ENCODE measurements around the gene AKAIN1. TPM values are rescaled to one million over a fixed set of nuclear protein-coding genes. Genes with fewer than 3 reads are reported as not detected.

Gene AKAIN1
- total RNA-seq, 1 donor, result not detected

DNA sequence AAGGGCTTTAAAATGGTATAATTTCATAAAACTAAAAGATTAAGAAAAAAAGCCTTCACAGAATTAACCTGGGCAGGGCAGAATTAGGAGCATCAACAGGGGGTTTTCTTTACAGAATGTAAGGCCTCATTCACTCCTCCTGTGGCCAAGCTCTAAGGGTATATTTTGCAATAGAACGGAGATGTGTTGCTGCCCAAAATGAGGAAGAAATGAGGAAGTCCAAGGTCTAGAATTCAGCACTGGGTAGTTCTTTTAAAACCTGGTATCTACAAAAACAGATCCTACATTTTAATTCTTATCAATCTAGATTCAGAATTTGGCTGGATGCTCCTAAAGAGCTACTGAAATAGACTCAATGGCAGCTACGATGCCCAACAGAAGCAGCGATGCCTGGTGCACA is 101.8 kb downstream of the AKAIN1 start:
- Histone ChIP-seq H3K9me3 (ENCODE audit: low read depth, low read length) (no peaks in the 10 kb centered on the region), H3K27ac (ENCODE audit: low read depth, low read length) (no peak overlapping the region), H3K79me2 (ENCODE audit: insufficient read depth, low read length) (no peaks in the 10 kb centered on the region), H4K20me1 (ENCODE audit: insufficient read depth, low read length) (no peaks in the 10 kb centered on the region), H2AFZ (ENCODE audit: low read length) (no peak overlapping the region), H3K36me3 (ENCODE audit: insufficient read depth, low read length) (no peaks in the 10 kb centered on the region), H3K4me2 (ENCODE audit: insufficient read depth, low read length) (no peak overlapping the region), H3K27me3 (ENCODE audit: insufficient read depth, low read length) (no peaks in the 10 kb centered on the region), H3K4me1 (ENCODE audit: insufficient read depth, low read length) (no peaks in the 10 kb centered on the region), H3K4me3 (ENCODE audit: insufficient read depth, low read length) (no peak overlapping the region)
- TF ChIP-seq, protein P1, sequence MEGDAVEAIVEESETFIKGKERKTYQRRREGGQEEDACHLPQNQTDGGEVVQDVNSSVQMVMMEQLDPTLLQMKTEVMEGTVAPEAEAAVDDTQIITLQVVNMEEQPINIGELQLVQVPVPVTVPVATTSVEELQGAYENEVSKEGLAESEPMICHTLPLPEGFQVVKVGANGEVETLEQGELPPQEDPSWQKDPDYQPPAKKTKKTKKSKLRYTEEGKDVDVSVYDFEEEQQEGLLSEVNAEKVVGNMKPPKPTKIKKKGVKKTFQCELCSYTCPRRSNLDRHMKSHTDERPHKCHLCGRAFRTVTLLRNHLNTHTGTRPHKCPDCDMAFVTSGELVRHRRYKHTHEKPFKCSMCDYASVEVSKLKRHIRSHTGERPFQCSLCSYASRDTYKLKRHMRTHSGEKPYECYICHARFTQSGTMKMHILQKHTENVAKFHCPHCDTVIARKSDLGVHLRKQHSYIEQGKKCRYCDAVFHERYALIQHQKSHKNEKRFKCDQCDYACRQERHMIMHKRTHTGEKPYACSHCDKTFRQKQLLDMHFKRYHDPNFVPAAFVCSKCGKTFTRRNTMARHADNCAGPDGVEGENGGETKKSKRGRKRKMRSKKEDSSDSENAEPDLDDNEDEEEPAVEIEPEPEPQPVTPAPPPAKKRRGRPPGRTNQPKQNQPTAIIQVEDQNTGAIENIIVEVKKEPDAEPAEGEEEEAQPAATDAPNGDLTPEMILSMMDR (IDR thresholded peaks at IDR 0.05; ENCODE audit: extremely low read depth, low read depth, low read length), result no peak
- DNase-seq (ENCODE audit: insufficient read length, low spot score, missing footprints), result no peak

DNA sequence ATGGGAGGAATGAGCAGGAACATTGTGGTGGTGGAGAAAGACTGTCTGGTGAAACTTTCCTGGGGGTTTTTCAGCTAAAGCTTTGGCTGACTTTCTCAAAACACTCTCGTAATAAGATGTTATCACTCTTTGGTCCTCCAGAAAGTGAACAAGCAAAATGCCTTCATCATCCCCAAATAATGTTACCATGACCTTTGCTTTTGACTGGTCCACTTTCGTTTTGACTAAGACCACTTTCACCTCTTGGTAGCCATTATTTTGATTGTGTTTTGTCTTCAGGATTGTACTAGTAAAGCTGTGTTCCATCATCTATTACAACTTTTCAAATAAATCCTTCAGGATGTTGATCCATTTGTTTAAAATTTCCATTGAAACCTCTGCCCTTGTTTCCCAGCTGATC is 103.2 kb downstream of the AKAIN1 start:
- TF ChIP-seq, protein P1 (IDR thresholded peaks at IDR 0.05; ENCODE audit: extremely low read depth, low read depth, low read length), result no peak
- H3K4me1 ChIP-seq (ENCODE audit: insufficient read depth, low read length), result no peaks in the 10 kb centered on the region
- H3K27me3 ChIP-seq (ENCODE audit: insufficient read depth, low read length), result no peaks in the 10 kb centered on the region
- H3K9me3 ChIP-seq (ENCODE audit: low read depth, low read length), result no peaks in the 10 kb centered on the region
- no peaks in the 10 kb centered on the region for H4K20me1 ChIP-seq (ENCODE audit: insufficient read depth, low read length)
- no peak overlapping the region for H2AFZ ChIP-seq (ENCODE audit: low read length)
- no peak for DNase-seq (ENCODE audit: insufficient read length, low spot score, missing footprints)
- no peaks in the 10 kb centered on the region for H3K36me3 ChIP-seq (ENCODE audit: insufficient read depth, low read length)
- no peak overlapping the region for H3K4me3 ChIP-seq (ENCODE audit: insufficient read depth, low read length)
- H3K4me2 ChIP-seq (ENCODE audit: insufficient read depth, low read length), result no peak overlapping the region
- H3K27ac ChIP-seq (ENCODE audit: low read depth, low read length), result no peak overlapping the region
- no peaks in the 10 kb centered on the region for H3K79me2 ChIP-seq (ENCODE audit: insufficient read depth, low read length)

Other genes with a start within 250 kb of the AKAIN1 start
- 16.3 and 20.0 TPM in 2 replicates for gene ZBTB14, start 98.5 kb upstream of the AKAIN1 start, total RNA-seq

Measured in osteoblast (primary cell).